ENCODE measurements around the gene TMEM17.

The TMEM17 gene

GRCh38 chr2:62460175-62460574 lies 45.8 kb downstream of the TMEM17 start:
- no peaks in the 10 kb centered on the region for H3K27me3 ChIP-seq (ENCODE audit: low read length)
- no peaks in the 10 kb centered on the region for H3F3A ChIP-seq (ENCODE audit: insufficient read depth)
- H4K20me1 ChIP-seq (ENCODE audit: low read depth, low read length), result no peaks in the 10 kb centered on the region
- no peak overlapping the region for H3K9ac ChIP-seq (ENCODE audit: low read length)
- H2AFZ ChIP-seq (ENCODE audit: low read depth, low read length, severe bottlenecking), result no peak overlapping the region
- no peaks in the 10 kb centered on the region for H3K9me3 ChIP-seq (ENCODE audit: insufficient read depth, low read length)
- H3K27ac ChIP-seq (ENCODE audit: low read depth, low read length), result no peak overlapping the region
- no peak overlapping the region for H3K4me3 ChIP-seq (ENCODE audit: insufficient read depth, low read length, poor library complexity, severe bottlenecking)
- H3K4me2 ChIP-seq (ENCODE audit: low read depth, low read length, poor library complexity, severe bottlenecking), result no peak overlapping the region
- no peaks in the 10 kb centered on the region for H3K79me2 ChIP-seq (ENCODE audit: insufficient read depth, low read length)
- no peaks in the 10 kb centered on the region for H3K9me2 ChIP-seq (replicated peaks; ENCODE audit: insufficient read depth, low read length)
- no peaks in the 10 kb centered on the region for H3K36me3 ChIP-seq (ENCODE audit: low read length)
- TF ChIP-seq CTCF (IDR thresholded peaks at IDR 0.05; ENCODE audit: insufficient read depth, low read length, poor library complexity, severe bottlenecking) (no peak), EZH2phosphoT487 (conservative IDR thresholded peaks at IDR 0.05; ENCODE audit: low read length) (no peak)

- H3F3A ChIP-seq (ENCODE audit: insufficient read depth), result no peaks in the 10 kb centered on the region
- no peak overlapping the region for H2AFZ ChIP-seq (ENCODE audit: low read depth, low read length, severe bottlenecking)
- no peak overlapping the region for H3K4me3 ChIP-seq (ENCODE audit: insufficient read depth, low read length, poor library complexity, severe bottlenecking)
- no peaks in the 10 kb centered on the region for H3K9me3 ChIP-seq (ENCODE audit: insufficient read depth, low read length)
- no peak overlapping the region for H3K9ac ChIP-seq (ENCODE audit: low read length)
- TF ChIP-seq CTCF (IDR thresholded peaks at IDR 0.05; ENCODE audit: insufficient read depth, low read length, poor library complexity, severe bottlenecking), result no peak
- no peak for TF ChIP-seq EZH2phosphoT487 (conservative IDR thresholded peaks at IDR 0.05; ENCODE audit: low read length)
- H3K36me3 ChIP-seq (ENCODE audit: low read length), result no peaks in the 10 kb centered on the region
- H3K9me2 ChIP-seq (replicated peaks; ENCODE audit: insufficient read depth, low read length), result no peaks in the 10 kb centered on the region
- no peak overlapping the region for H3K4me2 ChIP-seq (ENCODE audit: low read depth, low read length, poor library complexity, severe bottlenecking)
- no peak overlapping the region for H3K27ac ChIP-seq (ENCODE audit: low read depth, low read length)
- H4K20me1 ChIP-seq (ENCODE audit: low read depth, low read length), result no peaks in the 10 kb centered on the region
- no peaks in the 10 kb centered on the region for H3K79me2 ChIP-seq (ENCODE audit: insufficient read depth, low read length)
- H3K27me3 ChIP-seq (ENCODE audit: low read length), result no peaks in the 10 kb centered on the region
Observed at GRCh38 chr2:62459672-62460071, 46.3 kb downstream of the TMEM17 start.

DNA sequence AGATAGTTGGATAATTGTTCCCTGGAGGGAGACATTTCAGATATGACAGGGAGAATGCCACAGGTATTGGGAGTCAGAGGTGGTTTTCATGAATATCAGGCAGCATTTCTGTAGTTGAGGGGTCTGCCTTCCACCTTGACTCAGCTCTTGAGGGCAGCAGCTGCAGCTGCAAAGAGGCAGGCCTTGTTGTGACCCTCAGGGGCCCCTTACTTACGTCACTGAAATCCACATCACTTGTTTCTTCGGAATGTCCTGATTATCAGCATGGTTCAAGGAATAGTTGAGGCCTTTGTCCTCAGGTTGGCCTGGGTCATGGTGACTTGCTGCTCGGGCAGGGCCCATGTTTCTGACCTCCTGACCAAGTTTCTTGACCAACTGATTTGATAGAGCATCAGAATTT lies 46.9 kb downstream of the TMEM17 start:
- no peaks in the 10 kb centered on the region for H3F3A ChIP-seq (ENCODE audit: insufficient read depth)
- no peaks in the 10 kb centered on the region for H3K9me2 ChIP-seq (replicated peaks; ENCODE audit: insufficient read depth, low read length)
- no peak overlapping the region for H3K4me2 ChIP-seq (ENCODE audit: low read depth, low read length, poor library complexity, severe bottlenecking)
- H3K27me3 ChIP-seq (ENCODE audit: low read length), result no peaks in the 10 kb centered on the region
- H3K4me3 ChIP-seq (ENCODE audit: insufficient read depth, low read length, poor library complexity, severe bottlenecking), result no peak overlapping the region
- H3K27ac ChIP-seq (ENCODE audit: low read depth, low read length), result no peak overlapping the region
- H2AFZ ChIP-seq (ENCODE audit: low read depth, low read length, severe bottlenecking), result no peak overlapping the region
- no peaks in the 10 kb centered on the region for H3K79me2 ChIP-seq (ENCODE audit: insufficient read depth, low read length)
- TF ChIP-seq CTCF (IDR thresholded peaks at IDR 0.05; ENCODE audit: insufficient read depth, low read length, poor library complexity, severe bottlenecking) (no peak), EZH2phosphoT487 (conservative IDR thresholded peaks at IDR 0.05; ENCODE audit: low read length) (no peak)
- H3K9me3 ChIP-seq (ENCODE audit: insufficient read depth, low read length), result no peaks in the 10 kb centered on the region
- no peaks in the 10 kb centered on the region for H3K36me3 ChIP-seq (ENCODE audit: low read length)
- H4K20me1 ChIP-seq (ENCODE audit: low read depth, low read length), result no peaks in the 10 kb centered on the region
- no peak overlapping the region for H3K9ac ChIP-seq (ENCODE audit: low read length)

All from SU-DHL-6 (cell line).